ENCODE data around the gene CFAP126.
"Not testable (repeated sequence)": the region's sequence is repeated elsewhere in the genome, so short reads cannot be mapped to it uniquely, and the experiment has no call there.

Gene CFAP126, protein sequence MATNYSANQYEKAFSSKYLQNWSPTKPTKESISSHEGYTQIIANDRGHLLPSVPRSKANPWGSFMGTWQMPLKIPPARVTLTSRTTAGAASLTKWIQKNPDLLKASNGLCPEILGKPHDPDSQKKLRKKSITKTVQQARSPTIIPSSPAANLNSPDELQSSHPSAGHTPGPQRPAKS

GRCh38 chr1:161367684-161368400, at the start of gene CFAP126:
Gene CFAP126 (minus strand): TSS chr1:161367876. CDS start chr1:161367868, 8 bp downstream.
- DNase-seq: peak; percentile 42

GRCh38 chr1:161413050-161413449, 45.4 kb upstream of the CFAP126 start:
- not testable (repeated sequence) for DNase-seq

DNA sequence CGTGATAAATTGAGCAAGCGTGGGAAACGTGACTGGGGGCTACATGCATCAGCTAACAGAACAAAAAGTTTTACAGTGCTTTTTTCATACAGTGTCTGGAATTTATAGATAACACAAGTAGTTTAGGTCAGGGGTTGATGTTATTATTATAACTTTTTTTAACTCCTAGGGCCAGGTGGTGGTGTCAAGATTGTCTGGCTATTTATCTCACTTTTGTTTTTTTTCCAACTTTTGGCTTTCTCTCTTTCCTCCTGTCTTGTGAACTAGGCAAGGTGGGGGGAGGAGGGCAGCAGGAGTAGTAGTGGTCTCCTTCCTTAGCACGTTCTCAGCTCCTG, 42.9 kb upstream of the CFAP126 start:
- DNase-seq: not testable (repeated sequence)

- DNase-seq: not testable (repeated sequence)
These were observed 42.4 kb upstream of the CFAP126 start for GRCh38 chr1:161409848-161410635.

- DNase-seq: no peak
These were observed 40.9 kb upstream of the CFAP126 start for GRCh38 chr1:161408429-161409052.

- no peak for DNase-seq
These were observed 39.8 kb upstream of the CFAP126 start for GRCh38 chr1:161407451-161407985.

GRCh38 chr1:161406551-161406950, 38.9 kb upstream of the CFAP126 start:
- DNase-seq: not testable (repeated sequence)

DNA sequence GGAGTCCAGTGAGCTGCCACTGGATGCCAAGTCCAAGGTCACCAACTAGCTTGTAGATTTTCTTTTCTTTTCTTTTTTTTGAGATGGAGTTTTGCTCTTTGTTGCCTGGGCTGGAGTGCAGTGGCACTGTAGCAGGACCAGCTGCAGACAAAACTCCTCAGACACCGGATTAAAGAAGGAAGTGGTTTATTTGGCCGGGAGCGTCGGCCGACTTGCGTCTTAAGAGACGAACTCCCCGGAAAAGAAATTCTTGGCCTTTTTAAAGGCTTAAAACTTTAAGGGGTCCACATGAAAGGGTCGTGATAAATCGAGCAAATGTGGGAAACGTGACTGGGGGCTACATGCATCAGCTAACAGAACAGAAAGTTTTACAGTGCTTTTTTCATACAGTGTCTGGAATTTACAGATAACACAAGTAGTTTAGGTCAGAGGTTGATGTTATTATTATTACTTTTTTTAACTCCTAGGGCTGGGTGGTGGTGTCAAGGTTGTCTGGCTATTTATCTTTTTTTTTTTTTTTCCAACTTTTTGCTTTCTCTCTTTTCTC, 36.4 kb upstream of the CFAP126 start:
- DNase-seq: no peak

- no peak for DNase-seq
These were observed 34.8 kb upstream of the CFAP126 start for GRCh38 chr1:161402446-161402845.

DNA sequence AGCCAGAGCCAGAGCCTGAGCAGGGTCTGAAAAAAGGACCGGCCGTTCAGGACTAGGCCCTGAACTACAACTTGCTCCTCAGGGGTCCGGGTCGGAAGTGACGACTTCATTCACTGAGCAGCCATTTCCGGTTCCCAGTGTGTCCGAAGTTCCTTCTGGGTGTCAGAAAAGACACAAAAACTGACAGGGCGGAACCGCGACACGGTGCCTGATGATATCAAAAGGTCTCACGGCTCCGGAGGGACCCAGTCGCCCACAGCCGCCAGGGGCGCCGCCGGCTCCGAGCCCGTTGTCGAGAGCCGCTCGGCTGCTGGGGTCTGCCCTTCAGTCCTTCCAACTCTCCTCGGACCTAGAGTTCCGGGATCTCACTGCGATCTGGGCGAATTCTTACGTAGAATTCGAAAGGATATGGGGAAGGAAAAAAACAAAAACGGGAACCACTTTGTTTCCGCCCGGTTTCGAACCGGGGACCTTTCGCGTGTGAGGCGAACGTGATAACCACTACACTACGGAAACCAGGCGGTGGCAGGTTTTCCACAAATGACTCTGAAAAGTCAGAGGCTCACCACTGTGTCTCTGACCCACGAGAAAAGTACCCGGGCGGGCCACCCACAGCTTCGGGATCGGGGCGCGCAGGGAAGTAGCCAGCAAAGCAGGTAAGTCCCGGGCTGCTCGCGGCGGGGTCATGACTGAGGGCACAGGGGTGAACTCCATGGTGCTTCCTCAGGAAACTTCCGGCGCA, 31.8 kb upstream of the CFAP126 start:
- peak; percentile 42 for DNase-seq

DNA sequence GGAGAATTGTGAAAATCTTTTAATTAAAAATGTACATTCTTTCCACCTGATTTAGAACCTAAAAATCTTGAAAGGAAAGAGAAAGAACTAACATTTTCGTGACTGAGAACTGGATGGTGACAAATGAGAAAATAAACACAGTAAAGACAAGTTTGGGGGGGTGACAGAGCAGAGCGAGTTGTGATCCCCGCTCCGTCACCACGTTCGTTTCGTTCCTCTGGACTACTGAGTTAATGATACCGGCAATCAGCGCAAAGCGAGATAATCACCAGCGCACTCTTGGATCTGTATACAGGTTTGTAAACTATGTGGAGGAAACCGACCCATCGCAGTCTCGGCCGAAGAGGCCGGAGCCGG, 31.2 kb upstream of the CFAP126 start:
- DNase-seq: no peak

- DNase-seq: not testable (repeated sequence)
These were observed 29.4 kb upstream of the CFAP126 start for GRCh38 chr1:161397038-161397437.

GRCh38 chr1:161393151-161393550, 25.5 kb upstream of the CFAP126 start:
- no peak for DNase-seq

DNA sequence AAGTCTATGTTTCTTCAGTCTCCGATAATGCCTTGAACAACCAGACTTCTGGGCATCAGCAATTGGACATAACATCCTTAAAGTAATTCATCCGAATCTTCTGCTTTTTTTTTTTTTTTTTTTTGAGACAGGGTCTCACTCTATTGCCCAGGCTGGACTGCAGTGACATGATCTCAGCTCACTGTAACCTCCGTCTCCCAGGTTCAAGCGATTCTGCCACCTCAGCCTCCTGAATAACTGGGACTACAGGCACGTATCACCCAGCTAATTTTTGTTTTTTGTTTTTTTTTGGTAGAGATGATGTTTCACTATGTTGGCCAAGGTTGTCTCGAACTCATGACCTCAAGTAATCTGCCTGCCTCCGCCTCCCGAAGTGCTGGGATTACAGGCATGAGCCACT, 23.9 kb upstream of the CFAP126 start:
- DNase-seq: no peak

- not testable (repeated sequence) for DNase-seq
These were observed 23.5 kb upstream of the CFAP126 start for GRCh38 chr1:161391136-161391535.

DNA sequence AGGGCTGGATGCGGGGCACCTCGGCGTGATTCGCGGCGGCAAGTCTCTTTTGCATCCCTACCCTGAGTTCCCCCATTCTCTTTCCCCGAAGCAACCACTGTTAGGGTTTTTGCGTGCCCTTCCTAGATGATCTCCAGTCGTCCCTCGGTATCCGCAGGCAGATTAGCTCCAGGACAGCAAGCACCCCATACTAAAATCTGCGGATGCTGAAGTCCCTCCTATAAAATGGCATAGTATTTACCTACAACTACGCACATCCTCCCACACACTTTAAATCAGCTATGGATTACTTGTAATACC, 22.8 kb upstream of the CFAP126 start:
- no peak for DNase-seq

DNA sequence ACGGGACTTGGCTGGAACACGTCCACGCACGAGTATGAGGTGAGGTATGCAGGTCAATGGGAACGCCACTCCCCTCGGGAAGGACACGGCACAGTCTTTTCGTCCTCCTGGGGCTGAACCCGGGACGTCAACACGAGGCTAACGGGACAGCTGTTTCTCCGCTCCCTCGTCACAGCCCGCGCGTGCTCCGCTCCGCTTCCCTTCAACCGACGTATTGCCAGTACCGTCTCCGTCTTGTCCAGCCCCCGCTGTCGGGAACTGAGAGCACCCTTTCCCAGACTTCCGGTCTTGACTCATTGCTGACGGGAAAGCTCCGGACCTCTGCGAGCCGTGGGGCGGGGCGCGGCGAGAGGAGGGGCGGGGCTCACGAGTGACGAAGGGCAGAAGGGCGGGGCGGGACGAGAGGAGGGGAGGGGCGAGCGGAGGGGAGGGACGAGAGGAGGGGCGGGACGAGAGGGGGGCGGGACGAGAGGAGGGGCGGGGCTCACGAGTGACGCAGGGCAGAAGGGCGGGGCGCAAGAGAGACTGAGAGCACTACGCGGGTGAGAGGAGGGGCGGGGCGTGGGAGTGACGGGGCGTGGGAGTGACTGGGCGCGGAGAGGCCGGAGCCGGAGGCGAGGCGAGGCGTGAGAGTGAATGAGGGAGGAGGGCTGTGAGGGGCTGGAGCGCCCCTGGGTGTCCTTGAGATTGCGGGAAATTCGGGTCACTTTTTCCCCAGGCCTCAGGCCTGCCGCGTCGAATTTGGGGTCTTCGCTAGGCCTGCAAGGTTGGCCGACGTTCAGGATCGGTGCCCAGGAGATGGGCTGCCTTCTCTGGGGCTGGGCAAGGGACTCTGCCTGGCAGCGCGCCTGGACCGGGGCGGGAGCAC, 22.2 kb upstream of the CFAP126 start:
- DNase-seq: peak; percentile 88

GRCh38 chr1:161389158-161389557, 21.5 kb upstream of the CFAP126 start:
- not testable (repeated sequence) for DNase-seq

GRCh38 chr1:161388639-161389038, 21.0 kb upstream of the CFAP126 start:
- no peak for DNase-seq

- no peak for DNase-seq
These were observed 14.7 kb upstream of the CFAP126 start for GRCh38 chr1:161382214-161383019.

DNA sequence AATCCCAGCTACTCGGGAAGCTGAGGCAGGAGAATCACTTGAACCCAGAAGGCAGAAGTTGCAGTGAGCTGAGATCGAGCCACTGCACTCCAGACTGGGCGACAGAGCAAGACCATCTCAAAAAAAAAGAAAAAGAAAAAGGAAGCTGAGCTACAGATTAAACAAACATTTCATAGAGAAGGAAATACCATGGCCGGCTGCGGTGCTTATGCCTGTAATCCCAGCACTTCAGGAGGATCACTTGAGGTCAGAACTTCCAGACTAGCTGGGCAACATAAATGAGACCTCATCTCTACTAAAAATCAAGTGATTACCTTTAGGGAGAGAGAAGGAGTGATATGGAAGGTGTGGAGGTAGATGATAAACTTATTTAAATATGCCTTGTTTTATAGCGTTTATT, 14.0 kb upstream of the CFAP126 start:
- no peak for DNase-seq

Measured in NCI-H1417 treated with DMSO at 0.1 percent for 48 hours (cell line).